Testis (tissue), 2 donors: ENCODE results near the gene PRPS1.

Experiments used
- CTCF ChIP-seq, 3 experiments: fragments of 450-650 bp in 2 of 3; fragments of 200-600 bp in 1 of 3; sonication (generic) in 1 of 3; IDR thresholded peaks; one replicate each; pipeline ENCODE4 v1.5.1; 2016 to 2019; ENCODE audit warnings: antibody characterized with exemption in 3 of 3, mild to moderate bottlenecking in 2 of 3, moderate library complexity in 1 of 3
- POLR2A ChIP-seq: fragments of 450-650 bp; IDR thresholded peaks from one replicate; pipeline ENCODE4 v1.6.1; 2017; ENCODE audit warnings: antibody characterized with exemption, mild to moderate bottlenecking, moderate library complexity

GRCh38 chrX:107648332-107648731 is 20.0 kb downstream of the PRPS1 start:
- no peak for TF ChIP-seq CTCF (IDR thresholded peaks at IDR 0.05)
- TF ChIP-seq POLR2A = no peak
